ENCODE measurements around the gene SLC4A9.

- TF ChIP-seq CTCF (IDR thresholded peaks at IDR 0.05), result no peak
- TF ChIP-seq POLR2AphosphoS5 (IDR thresholded peaks at IDR 0.05), result no peak
- no peak for TF ChIP-seq POLR2A (IDR thresholded peaks at IDR 0.05)
Measured at GRCh38 chr5:140364472-140364765, 4.4 kb downstream of the SLC4A9 start.
